GM20000 (cell line): Measurements from ENCODE around the gene PEF1.

Experiments used
- DNase-seq: peaks from one replicate; pipeline ENCODE4 v3.0.0; 2012; ENCODE audit warnings: low spot score
- TF ChIP-seq, protein P1 (sequence below): IDR thresholded peaks from 2 replicates; pipeline ENCODE4 v1.5.1; 2012; ENCODE audit warnings: mild to moderate bottlenecking, control low read depth; ENCODE audit errors: extremely low read depth, missing control alignments

PEF1 gene

DNA sequence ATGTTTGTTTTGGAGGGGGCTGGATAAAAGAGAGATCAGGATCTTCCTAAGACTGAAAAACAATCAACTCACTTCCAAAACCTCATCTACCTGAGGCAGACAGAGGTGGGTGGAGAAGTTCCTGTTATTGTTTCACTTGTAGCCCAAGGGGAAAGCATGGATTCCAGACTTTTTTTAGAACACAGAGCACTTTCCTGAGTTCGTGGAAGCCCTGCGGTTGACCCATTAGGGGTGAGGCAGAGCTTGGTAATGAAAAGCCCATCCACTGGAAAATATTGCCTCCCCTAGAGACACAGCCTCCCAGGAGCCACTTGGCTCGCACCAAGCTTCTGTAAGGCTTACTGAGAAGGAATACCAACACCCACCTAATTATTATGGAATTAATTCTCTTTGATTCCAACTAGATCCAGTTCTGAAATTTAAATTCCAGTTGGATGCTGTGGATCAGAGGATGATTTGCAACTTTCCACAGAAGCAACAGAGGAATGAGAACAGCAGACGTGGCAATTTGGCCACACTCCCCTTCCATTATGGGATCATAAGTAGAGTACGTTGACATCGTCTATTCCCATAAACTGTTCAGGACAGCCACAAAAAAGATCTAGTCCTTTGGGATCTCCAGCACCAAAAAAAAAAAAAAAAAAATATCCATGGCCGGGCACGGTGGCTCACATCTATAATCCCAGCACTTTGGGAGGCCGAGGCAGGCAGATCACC is 4.1 kb upstream of the PEF1 start:
- no peak for DNase-seq
- TF ChIP-seq, protein P1, sequence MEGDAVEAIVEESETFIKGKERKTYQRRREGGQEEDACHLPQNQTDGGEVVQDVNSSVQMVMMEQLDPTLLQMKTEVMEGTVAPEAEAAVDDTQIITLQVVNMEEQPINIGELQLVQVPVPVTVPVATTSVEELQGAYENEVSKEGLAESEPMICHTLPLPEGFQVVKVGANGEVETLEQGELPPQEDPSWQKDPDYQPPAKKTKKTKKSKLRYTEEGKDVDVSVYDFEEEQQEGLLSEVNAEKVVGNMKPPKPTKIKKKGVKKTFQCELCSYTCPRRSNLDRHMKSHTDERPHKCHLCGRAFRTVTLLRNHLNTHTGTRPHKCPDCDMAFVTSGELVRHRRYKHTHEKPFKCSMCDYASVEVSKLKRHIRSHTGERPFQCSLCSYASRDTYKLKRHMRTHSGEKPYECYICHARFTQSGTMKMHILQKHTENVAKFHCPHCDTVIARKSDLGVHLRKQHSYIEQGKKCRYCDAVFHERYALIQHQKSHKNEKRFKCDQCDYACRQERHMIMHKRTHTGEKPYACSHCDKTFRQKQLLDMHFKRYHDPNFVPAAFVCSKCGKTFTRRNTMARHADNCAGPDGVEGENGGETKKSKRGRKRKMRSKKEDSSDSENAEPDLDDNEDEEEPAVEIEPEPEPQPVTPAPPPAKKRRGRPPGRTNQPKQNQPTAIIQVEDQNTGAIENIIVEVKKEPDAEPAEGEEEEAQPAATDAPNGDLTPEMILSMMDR, result no peak

DNA sequence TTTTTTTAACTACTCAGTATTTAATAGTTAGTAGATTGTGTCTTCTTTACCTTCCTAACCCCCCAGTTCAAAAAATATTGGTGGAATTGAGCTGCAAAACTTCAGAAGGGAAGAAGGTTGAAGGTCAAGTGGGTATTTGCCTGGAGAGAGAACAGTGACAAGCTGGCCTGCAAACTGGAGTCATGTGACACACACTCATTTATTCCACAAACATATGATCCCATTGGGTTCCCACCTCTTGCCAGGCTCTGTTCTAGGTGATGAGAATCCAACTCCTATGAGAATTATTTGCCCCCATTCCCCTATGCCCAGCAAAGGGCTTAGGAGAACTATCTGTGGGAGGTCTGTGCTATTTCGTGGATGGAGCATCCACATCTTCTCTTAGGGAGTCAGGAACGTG is 3.5 kb upstream of the PEF1 start:
- TF ChIP-seq, protein P1, result no peak
- DNase-seq, result no peak

DNA sequence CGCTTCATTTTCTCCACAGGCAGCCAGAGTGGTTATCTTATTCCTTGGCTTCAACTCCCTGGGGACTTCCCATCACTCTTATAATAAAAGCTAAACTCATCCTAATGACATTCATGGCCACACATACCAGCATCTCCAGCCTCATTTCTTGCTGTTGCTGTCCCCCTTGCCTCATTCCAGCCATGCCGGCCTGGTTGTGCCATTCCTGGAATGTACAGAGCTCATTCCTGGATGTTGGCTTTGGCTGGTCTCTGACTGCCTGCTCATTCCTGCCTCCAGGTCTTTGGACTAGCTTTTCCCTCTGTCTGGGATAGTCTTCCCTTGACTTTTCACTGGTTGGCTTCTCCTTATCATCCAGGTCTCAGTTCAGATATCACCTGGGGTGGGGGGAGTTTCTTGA is 2.4 kb upstream of the PEF1 start:
- TF ChIP-seq, protein P1, result no peak
- no peak for DNase-seq

DNA sequence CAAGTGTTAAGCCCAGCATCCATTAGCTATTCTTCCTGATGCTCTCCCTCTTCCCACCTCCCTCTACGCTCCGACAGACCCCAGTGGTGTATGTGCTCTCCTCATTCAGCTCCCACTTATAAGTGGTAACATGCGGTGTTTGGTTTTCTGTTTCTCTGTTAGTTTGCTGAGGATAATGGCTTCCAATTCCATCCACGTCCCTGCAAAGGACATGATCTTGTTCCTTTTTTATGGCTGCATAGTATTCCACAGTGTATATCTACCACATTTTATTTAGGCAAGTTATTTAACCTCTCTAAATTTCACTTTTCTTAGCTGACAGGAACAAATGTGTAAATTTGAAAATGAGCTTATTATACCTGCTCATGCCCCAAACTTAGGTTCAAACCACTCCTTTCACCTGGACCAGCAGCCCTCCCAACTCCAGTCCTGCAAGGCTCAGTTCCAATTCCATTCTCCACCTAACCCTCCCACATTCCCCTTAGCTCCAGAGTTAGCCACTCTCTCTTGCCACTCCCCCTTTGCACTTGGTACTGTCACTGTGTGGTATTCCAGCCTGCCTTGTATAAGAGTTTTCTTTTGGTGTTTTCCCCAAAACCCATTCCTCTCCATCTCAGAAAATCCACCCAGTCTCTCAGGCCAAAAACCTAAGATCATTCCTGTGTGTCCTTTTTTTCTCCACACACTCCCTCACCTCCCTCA is 1.7 kb upstream of the PEF1 start:
- TF ChIP-seq, protein P1, result no peak

DNA sequence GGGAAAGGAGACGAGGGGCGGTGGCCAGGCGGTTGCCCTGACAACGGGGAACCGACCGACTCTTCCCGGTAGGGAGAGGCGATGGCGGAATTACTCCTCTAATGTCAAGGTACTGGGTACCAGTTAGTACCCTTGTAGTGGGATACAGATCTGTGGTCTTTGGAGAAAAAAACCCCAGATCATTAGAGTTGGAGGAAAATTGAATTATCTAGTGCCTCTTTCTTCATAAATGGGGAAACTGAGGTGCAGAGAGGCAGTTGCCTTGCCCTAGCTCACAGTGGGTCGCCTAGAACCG is 545 bp upstream of the PEF1 start:
- no peak for DNase-seq
- TF ChIP-seq, protein P1, result no peak

More for the DNA sequence above, 1.7 kb upstream of the PEF1 start:
- DNase-seq, result no peak

DNA sequence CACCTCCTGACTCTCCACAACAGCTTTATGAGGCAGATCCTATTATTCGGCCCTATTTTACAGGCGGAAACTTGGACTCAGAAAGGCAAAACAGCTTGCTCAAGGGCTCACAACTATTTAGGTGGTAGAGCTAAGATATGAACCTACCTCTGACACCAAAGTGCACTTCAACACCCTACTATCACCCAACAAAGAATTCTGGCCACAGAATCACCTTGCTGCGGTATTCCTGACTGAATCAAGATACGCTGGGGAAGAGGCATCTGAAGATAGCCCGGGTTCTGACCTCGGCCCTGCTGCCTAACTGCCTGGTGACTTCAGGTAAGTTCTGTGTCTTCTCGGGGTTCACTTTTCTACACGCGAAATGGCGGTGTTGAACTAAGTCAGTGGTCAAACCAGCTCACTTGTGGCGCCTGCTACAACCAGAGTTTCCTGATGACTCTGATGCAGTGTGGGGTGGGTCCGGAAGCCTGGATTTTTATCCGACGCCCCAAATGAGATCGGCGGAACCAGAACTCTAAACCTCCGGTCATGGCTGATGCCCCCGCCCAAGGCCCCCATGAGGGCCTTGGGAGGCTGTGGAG is 608 bp downstream of the PEF1 start:
- TF ChIP-seq, protein P1, result no peak
- no peak for DNase-seq

DNA sequence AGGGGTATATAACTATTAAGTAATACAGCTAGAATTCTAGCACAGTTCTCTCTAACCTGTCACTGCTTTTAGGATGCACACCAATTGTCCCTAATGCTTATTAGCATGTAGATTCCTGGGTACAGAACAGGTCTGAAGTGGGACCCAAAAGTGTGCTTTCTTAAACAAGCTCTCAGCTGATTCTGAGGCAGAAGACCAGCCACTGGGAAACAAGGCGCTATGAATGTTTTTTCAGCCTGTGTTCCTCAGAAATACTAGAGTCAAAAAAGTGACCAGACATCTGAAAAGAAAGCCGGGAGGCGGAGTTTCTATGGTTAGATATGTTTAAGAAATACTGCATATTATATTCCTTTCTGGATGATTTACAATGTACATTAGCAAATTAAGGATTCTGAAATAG is 1.8 kb downstream of the PEF1 start:
- TF ChIP-seq, protein P1, result no peak
- DNase-seq, result no peak
